Esophagus muscularis mucosa (tissue), 3 donors: ENCODE data around the gene CXADR.

Source experiments
- POLR2A ChIP-seq: fragments of 450-650 bp; IDR thresholded peaks from one replicate; pipeline ENCODE4 v1.6.1; 2017; ENCODE audit warnings: antibody characterized with exemption, moderate library complexity, mild to moderate bottlenecking, low read depth
- POLR2AphosphoS5 ChIP-seq, 2 donors: sonication (generic); formaldehyde crosslinking; IDR thresholded peaks; one replicate each; pipeline ENCODE4 v1.6.1; 2017; ENCODE audit warnings: antibody characterized with exemption in 2 of 2
- TF ChIP-seq, protein P1 (sequence below), 3 experiments: fragments of 200-600 bp in 2 of 3; fragments of 450-650 bp in 1 of 3; sonication (generic) in 2 of 3; IDR thresholded peaks; one replicate each; pipeline ENCODE4 v1.5.1; 2017 to 2019; ENCODE audit warnings: antibody characterized with exemption in 3 of 3, mild to moderate bottlenecking in 2 of 3, moderate library complexity in 1 of 3

DNA sequence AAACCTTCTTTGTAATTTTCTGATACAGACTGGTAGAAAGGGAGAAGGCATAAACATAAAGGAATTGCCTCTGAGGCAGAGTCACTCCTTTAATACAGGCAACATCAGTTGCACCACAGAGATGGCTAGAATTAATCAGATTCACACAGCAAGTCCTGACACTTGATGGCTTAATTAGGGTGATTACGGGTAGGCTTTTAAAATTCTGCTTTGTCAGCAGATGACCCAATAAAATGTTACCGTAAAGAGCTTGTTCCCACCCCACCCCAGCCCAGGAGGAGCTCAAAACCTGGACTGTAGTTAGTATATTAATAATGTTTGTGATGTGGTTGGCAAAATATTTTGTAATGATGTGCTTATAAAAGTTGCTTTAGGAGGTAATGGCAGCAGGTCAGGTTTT is 109.2 kb downstream of the CXADR start:
- TF ChIP-seq, protein P1, sequence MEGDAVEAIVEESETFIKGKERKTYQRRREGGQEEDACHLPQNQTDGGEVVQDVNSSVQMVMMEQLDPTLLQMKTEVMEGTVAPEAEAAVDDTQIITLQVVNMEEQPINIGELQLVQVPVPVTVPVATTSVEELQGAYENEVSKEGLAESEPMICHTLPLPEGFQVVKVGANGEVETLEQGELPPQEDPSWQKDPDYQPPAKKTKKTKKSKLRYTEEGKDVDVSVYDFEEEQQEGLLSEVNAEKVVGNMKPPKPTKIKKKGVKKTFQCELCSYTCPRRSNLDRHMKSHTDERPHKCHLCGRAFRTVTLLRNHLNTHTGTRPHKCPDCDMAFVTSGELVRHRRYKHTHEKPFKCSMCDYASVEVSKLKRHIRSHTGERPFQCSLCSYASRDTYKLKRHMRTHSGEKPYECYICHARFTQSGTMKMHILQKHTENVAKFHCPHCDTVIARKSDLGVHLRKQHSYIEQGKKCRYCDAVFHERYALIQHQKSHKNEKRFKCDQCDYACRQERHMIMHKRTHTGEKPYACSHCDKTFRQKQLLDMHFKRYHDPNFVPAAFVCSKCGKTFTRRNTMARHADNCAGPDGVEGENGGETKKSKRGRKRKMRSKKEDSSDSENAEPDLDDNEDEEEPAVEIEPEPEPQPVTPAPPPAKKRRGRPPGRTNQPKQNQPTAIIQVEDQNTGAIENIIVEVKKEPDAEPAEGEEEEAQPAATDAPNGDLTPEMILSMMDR (IDR thresholded peaks at IDR 0.05), result no peak
- no peak for TF ChIP-seq POLR2A
- no peak for TF ChIP-seq POLR2AphosphoS5 (IDR thresholded peaks at IDR 0.05)
